Gastrocnemius medialis (tissue), 4 donors: ENCODE measurements around the gene PPM1G. TPM values are rescaled to one million over a fixed set of nuclear protein-coding genes. Genes with fewer than 3 reads are reported as not detected.

Experiments used
- ATAC-seq, 2 donors: fragments of 150-250 bp; one replicate each; pipeline ENCODE4 v1.9.1; 2016
- DNase-seq, 2 donors: peaks; one replicate each; pipeline ENCODE4 v3.0.0-alpha.2; 2019
- H3K27ac ChIP-seq, 4 donors: fragments of 200-600 bp; sonication (generic); 1 replicate in 1 of 4; 2 replicates in 3 of 4; pipeline ENCODE4 v1.5.1; 2016 to 2018; ENCODE audit warnings: mild to moderate bottlenecking in 2 of 4, moderate library complexity in 1 of 4
- H3K27me3 ChIP-seq, 3 donors: fragments of 200-600 bp; sonication (generic) in 2 of 3; 1 replicate in 1 of 3; 2 replicates in 2 of 3; pipeline versions ENCODE4 v1.5.1 to v1.6.0; 2016 to 2019; ENCODE audit warnings: mild to moderate bottlenecking in 1 of 3, moderate library complexity in 1 of 3
- H3K36me3 ChIP-seq, 2 donors: fragments of 200-600 bp; sonication (generic) in 1 of 2; one replicate each; pipeline ENCODE4 v1.5.1; 2017 to 2018
- H3K4me1 ChIP-seq, 2 donors: fragments of 200-600 bp; sonication (generic) in 1 of 2; one replicate each; pipeline ENCODE4 v1.5.1; 2016 to 2017; ENCODE audit warnings: mild to moderate bottlenecking in 2 of 2
- H3K4me3 ChIP-seq, 4 donors: fragments of 200-600 bp; sonication (generic) in 3 of 4; 1 replicate in 1 of 4; 2 replicates in 3 of 4; pipeline ENCODE4 v1.5.1; 2016 to 2019; ENCODE audit warnings: mild to moderate bottlenecking in 2 of 4
- H3K9me3 ChIP-seq, 3 donors: fragments of 200-600 bp; sonication (generic) in 2 of 3; 1 replicate in 1 of 3; 2 replicates in 2 of 3; pipeline ENCODE4 v1.5.1; 2016 to 2019
- POLR2A ChIP-seq, 2 donors: fragments of 450-650 bp; IDR thresholded peaks; one replicate each; pipeline ENCODE4 v1.6.1; 2017; ENCODE audit warnings: antibody characterized with exemption in 2 of 2, mild to moderate bottlenecking in 2 of 2, moderate library complexity in 2 of 2
- in situ Hi-C, 4 donors: fragments of 200-750 bp; cut with MboI; loops; one replicate each; pipeline versions ENCODE4 v1.15.0 to v1.8.0; 2017; ENCODE audit warnings: low sequenced_read_pairs in 4 of 4
- intact Hi-C: fragments of 100-400 bp; cut with DNase I; formaldehyde crosslinking; loops from one replicate; pipeline ENCODE4 v1.15.1; 2023; ENCODE audit warnings: low total_unique reads
- total RNA-seq, 4 donors: library from RNA; depleted of rRNA; stranded (reverse); fragments of >200 nt; gene quantifications; one replicate each; pipeline versions ENCODE4 v1.1.0 to v1.2.3, GENCODE V29; 2016
- TF ChIP-seq, protein P1 (sequence below), 5 experiments: fragments of 450-650 bp in 3 of 5; fragments of 200-600 bp in 2 of 5; sonication (generic) in 2 of 5; IDR thresholded peaks in 4 of 5; conservative IDR thresholded peaks in 1 of 5; 1 replicate in 4 of 5; 2 replicates in 1 of 5; pipeline ENCODE4 v1.5.1; 2016 to 2019; ENCODE audit warnings: antibody characterized with exemption in 5 of 5, mild to moderate bottlenecking in 3 of 5, moderate library complexity in 3 of 5

PPM1G gene
- total RNA-seq, 4 donors from 2014 or later = 47.2 to 111 (median 92.2) TPM

DNA sequence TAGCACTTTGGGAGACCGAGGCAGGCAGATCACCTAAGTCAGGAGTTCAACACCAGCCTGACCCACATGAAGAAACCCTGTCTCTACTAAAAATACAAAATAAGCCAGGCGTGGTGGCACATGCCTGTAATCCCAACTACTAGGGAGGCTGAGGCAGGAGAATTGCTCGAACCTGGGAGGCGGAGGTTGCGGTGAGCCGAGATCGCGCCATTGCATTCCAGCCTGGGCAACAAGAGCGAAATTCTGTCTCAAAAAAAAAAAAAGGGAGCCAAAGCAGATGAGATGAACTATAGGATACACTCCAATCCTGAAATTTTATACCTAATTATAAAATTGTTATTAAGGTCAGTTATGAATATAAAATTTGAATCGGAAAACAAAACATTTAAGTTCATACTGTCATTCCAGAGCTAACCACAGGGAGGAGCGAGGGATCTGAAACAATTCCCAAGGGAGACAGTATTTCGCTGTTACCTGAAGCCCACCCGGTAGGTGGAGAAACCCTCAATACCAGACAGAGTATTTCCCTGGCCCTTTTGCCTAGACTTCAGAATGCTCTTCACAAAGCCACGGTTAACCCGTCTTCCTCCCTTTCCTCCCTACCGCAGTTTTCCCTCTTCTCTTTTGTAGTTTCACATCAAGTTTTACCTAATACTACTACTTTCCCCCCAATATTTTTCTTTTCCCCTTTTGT, 1.4 kb downstream of the PPM1G start:
- H3K27me3 ChIP-seq = no peaks in the 10 kb centered on the region
- H3K36me3 ChIP-seq = no peaks in the 10 kb centered on the region
- no peak for TF ChIP-seq POLR2A (IDR thresholded peaks at IDR 0.05)
- TF ChIP-seq, protein P1, sequence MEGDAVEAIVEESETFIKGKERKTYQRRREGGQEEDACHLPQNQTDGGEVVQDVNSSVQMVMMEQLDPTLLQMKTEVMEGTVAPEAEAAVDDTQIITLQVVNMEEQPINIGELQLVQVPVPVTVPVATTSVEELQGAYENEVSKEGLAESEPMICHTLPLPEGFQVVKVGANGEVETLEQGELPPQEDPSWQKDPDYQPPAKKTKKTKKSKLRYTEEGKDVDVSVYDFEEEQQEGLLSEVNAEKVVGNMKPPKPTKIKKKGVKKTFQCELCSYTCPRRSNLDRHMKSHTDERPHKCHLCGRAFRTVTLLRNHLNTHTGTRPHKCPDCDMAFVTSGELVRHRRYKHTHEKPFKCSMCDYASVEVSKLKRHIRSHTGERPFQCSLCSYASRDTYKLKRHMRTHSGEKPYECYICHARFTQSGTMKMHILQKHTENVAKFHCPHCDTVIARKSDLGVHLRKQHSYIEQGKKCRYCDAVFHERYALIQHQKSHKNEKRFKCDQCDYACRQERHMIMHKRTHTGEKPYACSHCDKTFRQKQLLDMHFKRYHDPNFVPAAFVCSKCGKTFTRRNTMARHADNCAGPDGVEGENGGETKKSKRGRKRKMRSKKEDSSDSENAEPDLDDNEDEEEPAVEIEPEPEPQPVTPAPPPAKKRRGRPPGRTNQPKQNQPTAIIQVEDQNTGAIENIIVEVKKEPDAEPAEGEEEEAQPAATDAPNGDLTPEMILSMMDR (IDR thresholded peaks at IDR 0.05 in 4 of 5, conservative IDR thresholded peaks at IDR 0.05 in 1 of 5) = peak; percentile 17 to 54 (median 43)
- ATAC-seq (no peak), DNase-seq (no peak)
- H3K9me3 ChIP-seq = no peaks in the 10 kb centered on the region
- peaks cover 15 to 24% of the 10 kb centered on the region in 2 donors for H3K4me1 ChIP-seq
- in situ Hi-C loops (no loop called here), intact Hi-C loops (loop anchor here (1.0 to 2.0 kb wide), 2 partner anchors 27 to 81 kb away; partner anchors contain the start of genes IFT172 and ZNF513)
- peak overlapping the region; percentile 89 to 97 (median 94) for H3K27ac ChIP-seq
- peak overlapping the region; percentile 74 to 98 (median 96) for H3K4me3 ChIP-seq

- Histone ChIP-seq H3K27me3 (no peaks in the 10 kb centered on the region), H3K36me3 (peaks cover 0 to 9% of the 10 kb centered on the region in 2 donors), H3K9me3 (no peaks in the 10 kb centered on the region), H3K27ac (no peak overlapping the region), H3K4me3 (no peak overlapping the region), H3K4me1 (no peaks in the 10 kb centered on the region)
- intact Hi-C loops (loop anchor here (5.0 kb wide), 1 partner anchor 37 kb away; no protein-coding TSS in a partner anchor), in situ Hi-C loops (no loop called here)
- ATAC-seq (no peak), DNase-seq (no peak)
- TF ChIP-seq POLR2A (IDR thresholded peaks at IDR 0.05) = no peak
- TF ChIP-seq, protein P1 (IDR thresholded peaks at IDR 0.05 in 4 of 5, conservative IDR thresholded peaks at IDR 0.05 in 1 of 5) = no peak
These were observed 8.8 kb downstream of the PPM1G start for GRCh38 chr2:27400348-27401135.

GRCh38 chr2:27398962-27399361, 10.4 kb downstream of the PPM1G start:
- no peaks in the 10 kb centered on the region for H3K9me3 ChIP-seq
- no peaks in the 10 kb centered on the region for H3K27me3 ChIP-seq
- no peak overlapping the region for H3K27ac ChIP-seq
- H3K36me3 ChIP-seq = peaks cover 0 to 9% of the 10 kb centered on the region in 2 donors
- intact Hi-C loops (no loop called here), in situ Hi-C loops (no loop called here)
- H3K4me3 ChIP-seq = no peak overlapping the region
- ATAC-seq (no peak), DNase-seq (no peak)
- no peaks in the 10 kb centered on the region for H3K4me1 ChIP-seq
- TF ChIP-seq, protein P1 (IDR thresholded peaks at IDR 0.05 in 4 of 5, conservative IDR thresholded peaks at IDR 0.05 in 1 of 5) = no peak
- no peak for TF ChIP-seq POLR2A (IDR thresholded peaks at IDR 0.05)

GRCh38 chr2:27393225-27393624, 16.2 kb downstream of the PPM1G start:
- Histone ChIP-seq H3K36me3 (peaks cover 0 to 3% of the 10 kb centered on the region in 2 donors), H3K4me3 (no peak overlapping the region), H3K9me3 (no peaks in the 10 kb centered on the region), H3K27me3 (no peaks in the 10 kb centered on the region), H3K27ac (no peak overlapping the region), H3K4me1 (no peaks in the 10 kb centered on the region)
- DNase-seq (no peak), ATAC-seq (no peak)
- in situ Hi-C loops = no loop called here
- intact Hi-C loops = no loop called here
- no peak for TF ChIP-seq POLR2A (IDR thresholded peaks at IDR 0.05)
- TF ChIP-seq, protein P1 (IDR thresholded peaks at IDR 0.05 in 4 of 5, conservative IDR thresholded peaks at IDR 0.05 in 1 of 5) = no peak
